ENCODE measurements around the gene DOCK10. TPM values are rescaled to one million over a fixed set of nuclear protein-coding genes. Genes with fewer than 3 reads are reported as not detected.
"Not testable (repeated sequence)": the region's sequence is repeated elsewhere in the genome, so short reads cannot be mapped to it uniquely, and the experiment has no call there.

The DOCK10 gene
- total RNA-seq, 1 experiment from 2014 or later = 5.8 TPM

GRCh38 chr2:224918626-224919471 lies 123.4 kb downstream of the DOCK10 start:
- Histone ChIP-seq H3K4me3 (ENCODE audit: low read depth in 2 of 2, low read length in 2 of 2) (no peak overlapping the region), H3K4me1 (ENCODE audit: control insufficient read depth, insufficient read depth, low read length) (no peaks in the 10 kb centered on the region), H3K27ac (ENCODE audit: low read length) (no peak overlapping the region), H3K9me3 (ENCODE audit: control insufficient read depth, insufficient read depth, low read depth, low read length) (no peaks in the 10 kb centered on the region), H3K27me3 (ENCODE audit: control insufficient read depth, insufficient read depth, low read length) (no peaks in the 10 kb centered on the region), H3K36me3 (ENCODE audit: control insufficient read depth, insufficient read depth, low read length) (no peaks in the 10 kb centered on the region)
- ATAC-seq (no peak), DNase-seq (ENCODE audit: low read depth, low spot score) (no peak)
- TF ChIP-seq POLR2AphosphoS5 (IDR thresholded peaks at IDR 0.05; ENCODE audit: low read depth, low read length) = no peak
- no peak for TF ChIP-seq TCF7L2 (IDR thresholded peaks at IDR 0.05; ENCODE audit: low read depth, low read length)
- no peak for TF ChIP-seq REST (IDR thresholded peaks at IDR 0.05; ENCODE audit: insufficient read depth in 1 of 2, low read depth in 2 of 2, low read length in 1 of 2)
- TF ChIP-seq SIN3A (IDR thresholded peaks at IDR 0.05; ENCODE audit: borderline replicate concordance, insufficient read depth, low read depth, low read length) = no peak
- no peak for TF ChIP-seq CTCF (IDR thresholded peaks at IDR 0.05)
- ChIA-PET CTCF (no interaction called here), POLR2A (no interaction called here)
- BruUV-seq (replicated peaks) = no TSS peak
- intact Hi-C loops (cut with micrococcal nuclease; ENCODE audit: unreplicated experiment) (no loop called here), in situ Hi-C loops (cut with HindIII; ENCODE audit: low pct_unique_long_range_greater_than_20kb, low sequenced_read_pairs) (no loop called here)

- in situ Hi-C loops (cut with HindIII; ENCODE audit: low pct_unique_long_range_greater_than_20kb, low sequenced_read_pairs); BruUV-seq (replicated peaks); H3K4me3 ChIP-seq (ENCODE audit: low read depth in 2 of 2, low read length in 2 of 2); H3K9me3 ChIP-seq (ENCODE audit: control insufficient read depth, insufficient read depth, low read depth, low read length); H3K36me3 ChIP-seq (ENCODE audit: control insufficient read depth, insufficient read depth, low read length); H3K27ac ChIP-seq (ENCODE audit: low read length); DNase-seq (ENCODE audit: low read depth, low spot score); H3K4me1 ChIP-seq (ENCODE audit: control insufficient read depth, insufficient read depth, low read length); ATAC-seq; intact Hi-C loops (cut with micrococcal nuclease; ENCODE audit: unreplicated experiment); CTCF ChIA-PET; POLR2A ChIA-PET; H3K27me3 ChIP-seq (ENCODE audit: control insufficient read depth, insufficient read depth, low read length): not testable (repeated sequence)
These were observed 125.0 kb downstream of the DOCK10 start for GRCh38 chr2:224917246-224917645.

DNA sequence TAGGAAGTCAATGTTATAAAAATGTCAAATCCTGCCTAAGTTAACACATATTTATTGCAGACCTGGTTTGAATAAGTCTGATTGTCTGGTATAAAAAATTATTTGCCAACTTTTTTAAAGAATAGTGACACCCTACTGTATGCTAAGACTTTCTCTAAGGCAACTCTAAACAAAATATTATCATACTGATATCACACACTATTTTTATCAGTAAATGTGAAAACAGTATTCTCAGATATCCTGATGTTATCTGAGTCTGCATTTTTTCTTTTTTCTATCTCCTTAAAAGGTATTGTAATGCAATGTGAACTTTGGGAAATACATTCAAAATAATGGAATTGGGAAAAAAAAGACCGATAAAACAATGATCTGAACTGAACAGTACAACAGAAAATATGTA lies 127.1 kb downstream of the DOCK10 start:
- ChIA-PET POLR2A (no interaction called here), CTCF (interaction anchor here (0.6 kb wide), 1 partner anchor 210 kb away, joined by 3 read pairs; no protein-coding TSS in a partner anchor)
- Histone ChIP-seq H3K36me3 (ENCODE audit: control insufficient read depth, insufficient read depth, low read length) (no peaks in the 10 kb centered on the region), H3K9me3 (ENCODE audit: control insufficient read depth, insufficient read depth, low read depth, low read length) (no peaks in the 10 kb centered on the region), H3K4me3 (ENCODE audit: low read depth in 2 of 2, low read length in 2 of 2) (no peak overlapping the region), H3K27me3 (ENCODE audit: control insufficient read depth, insufficient read depth, low read length) (no peaks in the 10 kb centered on the region), H3K27ac (ENCODE audit: low read length) (no peak overlapping the region), H3K4me1 (ENCODE audit: control insufficient read depth, insufficient read depth, low read length) (no peaks in the 10 kb centered on the region)
- BruUV-seq (replicated peaks) = no TSS peak
- no peak for DNase-seq (ENCODE audit: low read depth, low spot score)
- intact Hi-C loops (cut with micrococcal nuclease; ENCODE audit: unreplicated experiment) (no loop called here), in situ Hi-C loops (cut with HindIII; ENCODE audit: low pct_unique_long_range_greater_than_20kb, low sequenced_read_pairs) (no loop called here)
- ATAC-seq = no peak
- TF ChIP-seq TCF7L2 (IDR thresholded peaks at IDR 0.05; ENCODE audit: low read depth, low read length) = no peak
- no peak for TF ChIP-seq SIN3A (IDR thresholded peaks at IDR 0.05; ENCODE audit: borderline replicate concordance, insufficient read depth, low read depth, low read length)
- TF ChIP-seq POLR2AphosphoS5 (IDR thresholded peaks at IDR 0.05; ENCODE audit: low read depth, low read length) = no peak
- no peak for TF ChIP-seq REST (IDR thresholded peaks at IDR 0.05; ENCODE audit: insufficient read depth in 1 of 2, low read depth in 2 of 2, low read length in 1 of 2)
- TF ChIP-seq CTCF (IDR thresholded peaks at IDR 0.05) = no peak

Measured in Panc1 (cell line).